NCI-H146 (cell line): ENCODE measurements around the gene RPS14.

Experiments used
- DNase-seq: peaks from one replicate; lab custom pipeline; 2025; lab: John Stamatoyannopoulos, UW

The RPS14 gene

DNA sequence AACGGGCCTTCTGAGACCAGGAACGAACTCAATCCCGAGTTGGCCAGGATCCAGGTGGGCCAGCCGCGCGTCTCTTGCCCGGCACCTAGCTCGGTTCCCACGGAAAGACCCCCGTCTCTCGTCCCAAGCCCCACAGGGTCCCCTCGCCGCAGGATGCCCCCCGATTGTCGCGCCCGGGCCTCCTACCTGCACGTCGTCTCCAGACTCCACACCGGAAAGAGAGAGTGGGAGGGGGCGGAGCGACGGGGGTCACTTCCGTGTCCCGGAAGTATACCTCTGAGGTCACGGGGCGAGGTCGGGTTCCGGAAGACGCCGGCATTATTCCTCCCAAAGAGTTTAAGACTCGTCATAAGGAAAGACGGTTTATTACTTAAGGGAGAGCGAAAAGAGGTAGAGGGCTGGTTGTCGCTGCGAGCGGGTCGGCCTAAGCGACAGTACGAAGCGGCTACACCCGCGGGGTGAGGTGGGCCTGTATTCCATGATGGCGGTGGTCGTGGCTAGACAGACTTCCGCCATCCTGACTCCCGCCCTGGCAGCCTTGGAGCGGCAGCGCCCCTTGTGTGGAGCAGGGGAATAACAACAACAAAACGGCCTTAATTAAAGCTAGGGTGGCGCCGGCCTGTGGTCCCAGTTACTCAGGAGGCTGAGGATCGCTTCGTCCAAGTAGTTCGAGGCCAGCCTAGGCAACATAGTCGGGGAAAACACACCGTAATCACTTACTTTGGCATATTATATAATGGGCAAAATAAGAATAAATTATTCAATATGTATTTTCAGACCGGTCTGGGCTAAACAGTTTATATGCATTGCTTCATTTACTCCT, at the start of gene RPS14:
RPS14 (minus strand) TSS at position 223 of the 823 bp plus-strand sequence. CDS start 2,006 bp downstream, outside the sequence.
- peak; percentile 86 for DNase-seq

DNA sequence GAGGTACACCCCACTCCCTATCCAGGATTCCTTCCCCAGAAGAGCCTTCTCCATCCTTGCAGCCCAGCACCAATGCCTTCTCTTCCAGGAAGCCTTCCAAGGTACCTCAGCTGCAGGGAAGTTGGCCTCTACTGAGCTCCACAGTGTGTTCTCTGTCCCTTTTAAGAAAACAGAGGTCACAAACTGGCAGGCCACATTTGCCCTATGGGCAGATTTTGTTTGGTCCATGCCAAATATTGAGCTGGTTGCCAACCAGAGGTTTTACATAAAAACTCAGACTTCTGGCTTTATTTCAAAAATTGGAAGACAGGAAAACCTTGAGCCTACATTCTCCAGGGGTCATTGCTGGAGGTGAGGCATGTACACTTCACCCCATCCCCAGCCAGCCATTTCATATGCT, 49.4 kb upstream of the RPS14 start:
- DNase-seq = no peak

DNA sequence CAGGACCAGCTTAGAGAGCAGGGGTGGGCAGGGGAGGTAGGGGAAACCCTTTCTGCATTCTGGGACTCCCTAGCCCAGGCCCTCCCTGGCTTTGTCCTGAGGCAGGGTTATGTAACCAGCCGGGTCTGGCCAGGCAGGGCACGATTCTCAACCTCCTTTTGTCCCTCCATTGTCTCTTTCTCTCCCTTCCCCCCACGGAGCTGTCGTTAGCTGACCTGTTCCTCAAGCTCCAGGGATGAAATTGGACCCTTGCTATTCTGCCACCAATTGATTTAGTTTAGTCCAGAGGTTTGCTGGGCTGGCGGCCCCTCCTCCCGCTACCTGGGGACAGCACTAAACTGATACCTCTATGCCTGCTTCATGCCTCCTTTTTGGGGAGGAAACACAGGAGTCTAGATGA, 49.0 kb upstream of the RPS14 start:
- peak; percentile 33 for DNase-seq

DNA sequence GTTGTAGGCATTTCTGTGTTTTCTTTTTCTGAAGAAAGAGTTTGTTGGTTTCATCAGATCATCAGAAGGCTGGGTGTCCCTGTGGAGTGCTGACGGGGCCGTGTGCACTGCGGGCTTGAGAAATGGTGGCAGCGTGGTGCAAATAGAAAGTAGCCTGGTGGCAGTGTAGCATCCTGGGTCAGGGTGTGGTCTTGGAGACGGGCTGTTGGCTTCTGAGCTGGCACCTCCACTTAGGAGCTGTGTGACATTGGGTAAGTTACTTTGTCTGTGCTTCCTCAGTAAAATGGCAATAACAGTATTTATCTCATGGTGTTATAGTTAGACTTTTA, 48.4 kb upstream of the RPS14 start:
- no peak for DNase-seq

DNA sequence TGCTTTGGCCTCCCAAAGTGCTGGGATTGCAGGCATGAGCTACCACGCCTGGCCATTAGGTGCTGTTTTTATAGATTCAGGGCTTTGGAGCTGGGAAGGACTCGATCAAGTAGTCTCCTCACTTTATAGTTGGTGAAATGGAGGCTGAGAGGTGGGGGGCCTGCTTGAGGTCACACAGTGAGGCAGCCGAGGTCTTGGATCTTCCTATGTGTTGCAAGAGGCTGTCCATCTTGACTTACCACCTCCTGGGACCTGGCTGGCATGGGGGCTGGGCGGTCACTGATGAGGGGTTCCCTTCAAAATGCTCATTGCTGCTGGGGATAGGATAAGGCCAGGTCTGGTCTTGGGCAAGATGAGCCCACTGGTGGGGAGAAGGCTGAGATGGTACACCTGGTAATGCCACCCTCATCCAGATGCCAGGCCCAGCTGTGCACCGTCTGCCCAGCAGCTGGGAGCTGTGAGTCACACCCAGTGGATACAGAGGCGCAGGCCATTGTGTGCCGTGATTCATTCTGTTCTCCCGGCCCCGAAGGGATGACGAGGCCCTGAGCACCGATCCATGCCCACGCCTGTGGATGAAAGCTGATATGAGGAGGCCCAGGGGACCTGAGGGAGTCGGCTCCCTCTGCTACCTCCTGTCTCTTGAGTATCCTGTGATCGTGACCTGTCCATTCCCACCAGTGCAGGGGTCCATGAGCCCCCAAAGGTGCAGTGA, 47.9 kb upstream of the RPS14 start:
- DNase-seq = no peak

DNA sequence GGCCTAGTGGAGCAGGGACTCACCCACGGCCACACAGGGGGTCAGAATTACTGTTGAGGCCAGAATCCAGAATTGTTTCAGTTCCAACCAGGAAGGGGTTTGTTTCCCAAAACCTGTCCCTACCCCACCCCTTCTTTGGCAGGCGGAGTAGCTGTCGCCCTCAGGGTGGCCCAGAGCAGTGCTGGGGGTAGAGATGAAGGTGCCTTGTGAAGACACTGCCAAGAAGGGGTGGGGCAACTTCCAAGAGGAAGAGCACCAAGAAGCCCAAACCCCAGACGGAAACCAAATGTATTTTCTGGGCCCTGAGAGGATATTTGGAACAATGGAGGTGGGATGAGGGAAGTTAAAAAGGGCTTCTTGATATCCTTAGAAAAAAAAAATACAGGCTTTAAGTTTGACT, 47.0 kb upstream of the RPS14 start:
- no peak for DNase-seq

DNA sequence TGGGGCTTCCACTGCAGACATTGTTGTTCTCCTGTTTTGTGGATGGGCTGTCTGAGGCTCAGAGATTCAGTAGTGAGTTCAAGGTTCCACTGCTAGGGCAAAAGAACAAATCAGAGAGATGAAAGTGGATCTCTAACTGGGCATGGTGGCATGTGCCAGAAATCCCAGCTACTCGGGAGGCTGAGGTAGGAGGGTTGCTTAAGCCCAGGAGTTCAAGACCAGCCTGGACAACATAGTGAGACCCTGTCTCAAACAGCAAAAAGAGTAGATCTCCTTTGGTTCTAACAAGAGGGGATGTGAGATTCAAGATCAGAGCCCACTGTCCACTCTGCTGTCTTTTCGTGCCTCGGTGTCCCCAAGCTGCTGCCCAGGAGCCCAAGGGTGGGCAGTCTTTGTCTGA, 46.6 kb upstream of the RPS14 start:
- DNase-seq = no peak

DNA sequence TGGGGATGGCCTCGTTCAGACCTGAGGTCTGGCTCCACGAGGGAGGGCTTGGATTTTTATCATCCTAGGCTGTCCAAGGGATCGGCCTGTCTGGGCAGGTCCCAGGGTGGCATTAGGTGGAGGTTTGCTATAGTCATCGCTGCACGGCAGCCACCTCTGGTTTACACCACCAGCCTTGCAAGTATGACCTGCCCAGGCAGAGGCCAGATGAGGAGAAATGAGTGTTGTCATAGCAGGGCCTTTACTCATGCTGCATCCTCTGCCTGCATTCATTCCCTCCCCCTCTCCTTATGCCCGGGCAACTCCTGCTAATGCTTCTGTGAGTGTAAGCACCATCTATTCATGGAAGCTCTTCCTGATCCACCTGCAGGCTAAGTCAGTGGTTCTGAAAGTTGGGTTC, 43.1 kb upstream of the RPS14 start:
- DNase-seq = no peak

DNA sequence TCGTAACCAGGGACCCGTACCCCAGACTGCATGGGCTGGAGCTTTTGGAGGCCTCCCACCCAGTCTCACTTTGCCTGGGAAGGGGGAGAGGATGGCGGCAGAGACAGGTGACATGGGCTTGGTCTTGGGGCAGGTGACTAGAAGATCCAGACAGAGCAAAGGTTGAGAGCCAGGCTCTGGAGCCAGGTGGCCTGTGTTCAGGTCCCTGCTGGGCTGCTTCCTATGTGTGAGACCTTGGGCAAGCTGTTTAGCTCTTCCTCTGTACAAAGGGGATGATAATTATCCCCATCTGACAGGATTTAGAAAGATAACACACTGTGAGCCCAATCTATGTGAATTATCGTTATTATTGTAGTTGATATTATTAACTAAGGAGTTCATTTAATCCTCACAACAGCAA, 42.3 kb upstream of the RPS14 start:
- peak; percentile 78 for DNase-seq

DNA sequence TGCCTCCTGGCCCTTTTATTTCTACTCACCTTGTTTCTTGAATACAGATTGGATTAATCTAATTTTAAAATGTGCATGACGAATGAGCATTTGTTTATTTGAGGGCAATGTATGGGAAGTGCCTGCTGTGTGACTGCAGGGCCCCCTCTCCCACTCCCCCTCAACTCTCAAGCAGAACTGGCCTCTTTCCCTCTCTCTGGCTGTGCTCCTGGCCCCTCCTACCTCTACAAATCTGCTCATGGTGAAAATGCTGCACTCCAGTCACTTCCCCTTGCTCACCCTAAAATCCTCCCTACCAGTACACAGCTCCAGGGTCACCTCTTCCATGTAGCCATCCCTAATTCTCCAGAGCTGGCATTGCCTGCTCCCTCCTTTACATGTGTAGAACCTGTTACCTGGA, 41.2 kb upstream of the RPS14 start:
- DNase-seq = no peak

DNA sequence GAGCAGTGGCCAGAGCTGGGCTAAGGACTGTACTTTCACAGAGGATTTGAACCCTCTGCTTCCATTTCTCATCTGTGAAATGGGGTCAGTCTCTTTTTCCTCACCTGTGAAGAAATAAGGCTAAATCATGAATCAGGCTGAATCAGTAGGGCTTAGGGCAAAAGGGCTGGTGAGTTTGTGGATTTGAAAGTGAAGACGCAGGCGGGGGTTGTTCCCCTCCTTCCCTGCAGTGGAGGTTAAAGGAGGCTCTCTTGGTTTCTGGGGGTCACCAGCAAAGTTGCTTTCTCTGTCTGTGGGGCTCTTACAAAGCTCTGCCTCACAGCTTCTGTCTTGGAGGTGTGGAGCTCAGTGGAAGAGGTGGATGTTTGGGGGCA, 40.7 kb upstream of the RPS14 start:
- no peak for DNase-seq

DNA sequence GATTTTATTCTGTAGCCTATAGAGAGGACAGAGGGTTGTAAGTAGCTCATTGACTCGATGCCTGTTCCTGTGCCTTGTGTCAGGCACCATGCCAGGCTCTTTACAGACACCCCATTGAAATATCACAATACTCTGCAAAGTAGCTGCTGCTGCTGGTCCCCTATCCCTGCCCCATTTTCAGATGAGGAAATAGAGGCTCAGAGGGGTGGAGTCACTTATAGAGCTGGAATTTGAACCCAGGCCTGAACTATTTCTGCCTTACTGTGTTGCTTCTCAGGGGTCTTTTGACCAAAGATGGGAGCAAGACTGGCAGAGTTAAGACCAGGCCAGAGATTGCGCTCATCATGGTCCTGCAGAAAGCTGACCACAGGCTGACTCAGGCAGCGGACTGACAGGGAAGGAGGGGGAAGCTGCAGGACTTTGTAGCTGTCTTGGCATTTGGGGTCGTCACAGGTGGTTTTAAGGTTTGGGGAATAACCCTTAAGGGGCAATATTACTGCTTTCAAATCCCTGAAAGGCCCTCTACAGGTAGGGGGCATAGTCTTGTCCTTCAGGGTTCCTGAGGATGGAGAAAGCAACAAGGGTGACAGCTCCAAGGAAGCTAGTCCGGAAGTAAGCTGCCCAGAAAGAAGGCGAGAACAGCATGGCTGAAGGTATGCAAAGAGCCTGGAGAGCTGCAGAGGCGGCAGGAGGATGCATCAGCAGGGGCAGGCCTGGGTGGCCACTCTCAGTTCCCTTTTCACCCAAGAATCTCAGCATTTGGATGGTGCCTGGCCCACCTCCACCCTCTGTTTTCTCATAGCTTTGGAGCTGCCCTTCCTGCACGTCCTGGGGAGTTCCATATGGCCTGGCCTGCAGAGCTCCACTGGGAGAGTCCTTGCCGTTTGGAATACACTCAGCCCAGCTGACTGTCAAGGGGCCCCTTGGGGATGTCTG, 40.1 kb upstream of the RPS14 start:
- no peak for DNase-seq

DNA sequence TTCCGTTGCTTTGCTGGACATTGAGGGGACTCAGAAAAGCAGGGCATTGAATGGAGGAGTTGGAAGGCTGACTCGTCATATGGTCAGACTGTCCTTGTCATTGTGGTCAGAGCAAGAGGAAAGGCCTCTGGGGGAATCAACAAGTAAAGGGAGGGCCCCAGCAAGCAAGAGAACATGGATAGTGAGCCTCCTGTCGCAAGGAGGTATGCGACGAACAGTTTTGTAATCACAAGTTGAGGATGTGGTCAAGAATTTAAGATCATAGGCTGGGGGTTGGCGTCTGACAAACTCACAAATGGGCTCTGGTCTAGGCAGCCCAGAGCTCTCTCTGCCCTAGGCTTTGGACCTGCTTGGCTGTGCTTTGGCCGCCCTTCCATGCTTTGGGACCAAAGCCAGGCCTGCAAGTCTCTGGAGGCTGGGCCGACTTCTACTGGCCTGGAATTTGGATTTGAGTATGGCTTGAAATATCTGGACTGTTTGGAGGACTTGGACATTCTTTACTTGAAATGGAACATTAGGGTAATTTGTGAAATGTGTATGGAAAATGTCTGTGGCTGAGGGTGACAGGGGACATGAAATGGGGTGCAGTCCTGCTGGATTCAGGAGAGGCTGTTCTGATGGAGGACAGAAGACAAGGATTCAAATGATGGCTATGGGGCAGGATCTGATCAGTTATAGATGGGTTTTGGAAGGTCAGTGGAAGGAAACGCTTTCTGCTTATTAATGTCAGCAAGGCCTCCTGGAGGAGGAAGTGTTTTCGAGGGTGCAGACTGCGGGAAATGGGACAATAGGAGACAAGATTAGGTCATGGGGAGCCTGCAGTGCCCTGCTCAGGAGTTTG, 39.2 kb upstream of the RPS14 start:
- no peak for DNase-seq

DNA sequence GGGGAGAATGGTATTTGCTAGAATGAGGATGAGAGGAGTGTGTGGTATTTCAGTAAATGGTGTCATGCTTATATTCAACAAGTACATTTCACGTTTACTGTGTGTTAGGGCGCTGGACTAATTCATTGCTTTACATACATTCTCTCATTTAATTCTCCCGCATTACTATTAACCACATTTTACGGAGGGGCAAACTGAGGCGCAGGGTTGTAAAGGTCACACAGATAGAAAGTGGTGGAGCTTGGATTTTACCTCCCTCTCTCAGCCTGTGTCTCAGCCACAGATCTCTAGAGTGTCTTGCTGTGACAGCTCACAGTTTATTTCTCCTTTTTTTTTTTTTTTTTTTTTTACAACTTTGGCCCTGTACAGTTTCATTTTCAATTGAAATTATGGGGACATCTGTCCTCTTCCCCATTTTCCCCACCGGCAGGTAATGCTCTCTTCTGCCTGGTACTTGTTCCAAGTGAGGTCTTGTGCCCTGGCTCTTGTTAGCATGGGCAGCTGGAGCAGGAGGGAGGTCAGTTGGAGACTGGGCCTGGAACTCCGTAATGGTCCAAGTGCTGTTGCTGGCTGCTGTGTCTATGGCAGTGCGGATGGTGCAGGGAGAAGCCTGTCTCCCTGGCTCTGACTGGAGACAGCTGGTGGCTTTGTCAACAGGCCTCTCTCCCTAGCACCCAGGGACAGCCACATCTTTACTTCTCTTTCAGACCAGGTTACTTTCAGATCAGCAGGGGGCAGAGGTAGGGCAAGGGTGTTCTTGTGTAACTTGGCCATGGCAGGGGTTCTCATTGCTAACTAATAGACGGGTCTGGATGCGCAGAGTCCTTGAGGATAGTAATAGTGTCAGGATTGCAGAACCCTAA, 37.9 kb upstream of the RPS14 start:
- peak; percentile 11 for DNase-seq

DNA sequence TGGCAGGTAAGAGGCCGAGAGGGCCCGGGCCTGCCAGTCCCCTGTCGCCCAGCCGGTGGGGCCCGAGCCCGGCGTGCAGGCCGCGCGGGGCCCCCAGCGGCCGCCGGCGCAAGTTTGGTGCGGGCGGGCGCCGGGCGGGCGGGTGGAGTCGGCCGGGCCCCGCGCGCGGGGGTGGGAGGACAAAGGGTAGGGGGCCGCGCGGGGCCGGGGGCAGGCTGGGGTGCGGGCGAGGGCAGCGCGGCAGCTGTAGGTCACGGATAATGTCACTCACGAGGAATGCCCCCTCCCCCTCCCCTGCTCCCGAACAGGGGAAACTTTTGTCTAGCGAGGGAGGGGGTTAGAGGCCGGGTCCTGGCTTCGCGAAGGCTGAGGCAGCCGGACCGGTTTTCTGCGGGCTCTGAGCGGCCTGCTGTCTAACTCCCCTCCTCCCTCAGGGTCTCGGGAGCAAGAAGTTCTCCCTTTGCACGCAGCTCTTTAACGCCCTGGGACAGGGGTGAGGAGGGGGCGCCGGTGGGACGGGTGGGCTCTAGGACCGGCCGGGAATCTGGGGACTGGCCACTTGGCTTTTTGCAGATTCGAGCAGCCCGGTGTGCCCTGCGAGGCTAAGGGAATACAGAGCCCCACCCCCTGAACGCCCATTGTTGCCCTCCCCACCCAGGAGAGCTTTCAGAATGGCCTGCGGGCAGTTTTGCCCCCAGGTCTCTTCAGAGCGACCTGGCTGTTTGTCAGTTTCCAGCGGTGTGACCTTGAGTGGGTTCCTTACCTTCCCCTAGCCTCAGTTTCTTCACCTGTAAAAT, 37.1 kb upstream of the RPS14 start:
- peak; percentile 74 for DNase-seq

DNA sequence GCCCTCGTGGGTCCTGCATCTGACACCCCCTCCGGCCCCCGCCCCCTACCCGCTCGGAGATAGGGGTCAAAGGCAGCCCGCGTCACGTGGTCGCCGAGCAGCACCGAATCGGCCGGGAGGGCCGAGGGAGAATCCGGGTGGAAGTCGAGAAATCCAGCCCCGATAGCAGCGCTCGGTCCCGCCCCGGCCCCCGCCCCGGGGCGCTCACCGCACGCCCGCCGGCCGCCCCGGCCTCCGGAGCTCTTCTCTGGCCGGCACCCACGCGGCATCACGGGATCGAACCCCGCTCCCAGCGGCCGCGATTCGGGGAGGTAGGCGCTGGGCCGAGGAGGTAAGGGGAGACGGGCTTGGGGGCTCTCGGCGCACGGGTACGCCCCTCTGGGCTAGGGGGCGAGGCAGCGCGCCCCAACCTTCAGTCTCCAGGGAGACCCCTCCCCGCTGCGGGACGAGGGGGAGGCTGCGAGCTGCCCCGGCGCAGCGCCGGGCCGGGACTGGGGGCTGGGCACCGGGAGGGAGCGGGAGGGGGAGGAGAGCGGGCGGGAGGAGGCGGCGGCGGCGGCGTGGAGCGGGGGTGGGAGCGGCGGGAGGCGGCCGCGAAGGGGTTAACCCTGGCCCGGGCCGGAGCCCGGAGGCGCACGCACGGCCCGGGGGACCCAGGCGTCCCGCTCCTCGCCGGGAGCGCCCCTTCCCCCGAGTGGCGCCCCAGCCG, 36.3 kb upstream of the RPS14 start:
- DNase-seq = peak; percentile 36

DNA sequence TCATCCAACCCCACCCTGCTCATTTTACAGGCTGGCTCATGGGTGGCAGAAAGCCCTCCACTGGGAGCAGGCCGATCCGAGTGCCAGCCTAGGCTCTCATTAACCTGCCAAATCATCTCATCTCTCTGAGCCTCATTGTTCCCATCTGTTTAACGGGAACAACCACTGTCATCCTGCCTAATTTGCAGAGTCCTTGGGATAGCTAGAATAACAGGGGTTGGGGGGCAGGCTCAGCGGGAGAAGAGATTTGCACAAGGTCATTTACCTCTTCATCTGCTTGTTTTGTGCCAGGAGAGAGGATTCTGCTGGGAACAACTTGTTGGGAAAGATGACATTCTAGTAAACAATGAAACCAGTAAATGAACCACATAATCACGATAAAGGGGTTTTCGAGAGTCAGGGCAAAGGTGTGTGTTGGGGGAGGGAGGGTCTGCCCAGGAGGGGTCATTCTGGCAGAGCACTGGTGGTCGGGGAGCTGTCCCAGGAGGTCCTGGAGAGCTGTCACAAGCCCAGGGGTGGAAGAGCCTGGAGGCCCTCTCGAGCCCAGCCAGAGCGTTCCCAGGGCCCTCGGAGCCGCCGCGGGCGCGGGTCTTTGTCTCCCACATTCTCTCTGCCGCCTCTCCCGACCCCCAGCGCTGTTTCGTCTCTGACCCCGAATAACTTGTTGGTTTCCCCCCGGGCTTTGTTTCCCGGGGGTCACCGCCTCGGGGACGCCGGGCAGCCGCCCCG, 35.6 kb upstream of the RPS14 start:
- DNase-seq = no peak

DNA sequence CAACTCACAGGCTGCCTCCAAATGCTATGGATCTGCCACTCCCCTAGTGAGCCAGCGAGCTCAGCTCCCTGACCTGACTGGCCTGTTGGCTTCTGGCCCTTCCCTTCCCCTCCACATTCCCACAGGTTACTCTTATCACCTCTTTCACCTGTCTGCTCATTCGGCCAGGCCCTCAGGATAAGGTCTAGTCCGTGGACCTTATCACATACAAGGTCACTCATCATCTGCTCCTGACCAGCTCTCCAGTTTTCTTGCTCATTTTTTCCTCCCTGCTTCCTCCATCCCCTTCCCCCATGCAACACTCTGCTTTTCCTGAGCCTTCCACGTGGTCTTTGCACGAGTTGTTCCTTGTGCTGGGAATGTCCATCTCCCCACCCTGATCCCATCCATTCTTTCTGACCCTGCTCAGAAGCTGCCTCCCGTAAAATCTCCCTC, 32.5 kb upstream of the RPS14 start:
- no peak for DNase-seq

DNA sequence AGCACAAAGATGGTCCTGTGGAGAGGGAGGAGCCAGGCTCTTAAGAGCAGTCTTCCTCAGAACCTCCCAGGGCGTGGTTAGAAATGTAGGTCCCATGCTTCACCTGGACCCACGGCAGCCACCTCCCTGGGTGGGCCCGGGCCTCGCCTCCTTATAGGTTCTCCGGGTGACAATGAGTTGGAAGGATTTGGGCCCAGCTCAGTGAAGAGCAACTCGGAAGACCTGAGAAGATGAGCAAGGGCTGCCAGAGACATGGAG, 32.1 kb upstream of the RPS14 start:
- no peak for DNase-seq
